ENCODE data around the gene SPATA13.

Gene SPATA13

DNA sequence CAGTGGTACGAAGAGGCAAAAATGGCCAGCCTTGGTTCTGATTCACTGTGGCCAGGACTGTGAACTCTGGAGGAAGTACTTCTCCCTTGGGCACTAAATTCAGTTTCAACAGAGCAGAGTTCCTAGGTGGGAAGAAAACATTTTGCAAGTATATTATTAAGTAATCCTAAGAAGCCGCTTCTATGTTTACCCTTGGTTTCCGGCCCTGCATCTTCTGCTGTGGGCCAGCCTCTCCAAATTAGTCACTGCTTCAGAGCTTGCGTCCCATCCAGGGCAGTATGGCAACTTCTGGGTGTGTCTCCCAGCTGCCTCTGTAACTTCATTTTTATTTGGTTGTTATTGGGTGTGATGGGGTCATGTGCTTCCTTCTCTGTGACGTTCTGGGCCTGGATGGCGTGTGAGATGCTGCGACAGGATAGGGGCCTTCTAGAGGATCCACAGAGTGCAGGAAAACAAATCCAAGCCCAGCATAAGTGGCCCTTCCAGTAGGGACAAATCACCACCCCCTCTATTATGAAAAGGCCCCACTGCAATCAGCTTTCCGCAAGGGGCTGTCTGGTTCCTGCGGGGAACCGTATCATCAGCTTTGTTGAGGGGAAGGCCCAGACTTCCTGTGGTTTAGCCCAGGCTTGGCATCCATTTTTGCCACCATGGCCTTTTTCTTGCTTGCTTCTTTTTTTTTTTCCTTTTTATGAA, 93.8 kb downstream of the SPATA13 start:
- no peak overlapping the region for H3K4me3 ChIP-seq (ENCODE audit: low read depth, low read length)
- TF ChIP-seq CTCF (IDR thresholded peaks at IDR 0.05; ENCODE audit: low read depth, low read length), result no peak

DNA sequence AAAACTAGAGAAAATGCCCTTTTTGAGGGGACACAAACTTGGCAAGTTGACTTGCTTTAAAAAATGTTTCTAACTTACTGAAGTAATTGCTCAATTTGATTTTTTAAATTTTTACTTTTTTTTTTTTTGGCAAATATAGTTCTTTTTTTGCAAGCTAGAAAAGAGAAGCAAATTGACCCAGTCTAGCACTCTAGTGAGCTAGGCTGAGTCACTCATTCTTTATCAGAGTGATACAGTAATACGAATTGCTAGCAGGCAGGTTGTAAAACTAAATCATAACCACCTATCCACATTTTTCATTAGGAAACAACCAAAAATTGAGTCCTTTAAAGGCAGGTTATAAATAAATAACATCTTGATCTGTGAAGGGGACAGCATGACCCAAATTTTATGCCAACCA, 97.0 kb downstream of the SPATA13 start:
- H3K4me3 ChIP-seq (ENCODE audit: low read depth, low read length), result no peak overlapping the region
- TF ChIP-seq CTCF (IDR thresholded peaks at IDR 0.05; ENCODE audit: low read depth, low read length), result no peak

DNA sequence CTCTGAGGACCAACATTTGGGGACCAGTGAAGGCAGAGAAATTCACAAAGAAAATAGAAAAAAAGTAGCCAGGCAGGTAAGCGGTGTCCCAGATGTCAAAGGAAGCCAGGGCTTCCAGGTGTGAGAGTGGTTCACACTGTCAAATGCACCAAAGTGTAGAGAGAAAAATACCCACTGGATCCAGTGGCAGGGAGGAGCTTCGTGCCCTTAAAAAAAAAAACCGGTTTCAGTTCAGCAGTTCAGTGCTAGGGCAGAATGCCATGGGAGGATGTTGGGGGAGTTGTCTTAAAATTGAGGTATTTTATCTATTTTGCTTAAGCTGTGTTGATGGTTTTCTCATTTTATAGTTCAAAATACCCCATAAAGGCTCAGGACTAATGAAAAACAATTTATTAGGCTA, 101.0 kb downstream of the SPATA13 start:
- TF ChIP-seq CTCF (IDR thresholded peaks at IDR 0.05; ENCODE audit: low read depth, low read length), result no peak
- no peak overlapping the region for H3K4me3 ChIP-seq (ENCODE audit: low read depth, low read length)

DNA sequence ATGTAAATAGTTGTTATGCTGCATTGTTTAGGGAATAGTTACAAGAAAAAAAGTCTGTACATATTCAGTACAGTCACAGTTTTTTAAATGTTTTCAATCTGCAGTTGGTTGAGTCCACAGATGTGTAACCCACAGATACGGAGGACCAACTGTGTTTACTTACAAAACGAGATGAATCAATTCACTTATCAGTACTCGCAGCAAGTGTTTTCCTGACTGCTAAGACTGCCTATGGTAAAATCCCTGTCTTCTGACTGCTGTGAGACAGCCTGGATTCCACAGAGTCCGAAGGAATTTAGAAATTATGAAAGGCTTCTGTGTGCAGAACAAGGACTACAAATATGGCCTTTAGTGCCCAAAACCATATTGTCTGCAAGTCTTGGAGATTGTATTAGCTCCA, 103.1 kb downstream of the SPATA13 start:
- no peak overlapping the region for H3K4me3 ChIP-seq (ENCODE audit: low read depth, low read length)
- TF ChIP-seq CTCF (IDR thresholded peaks at IDR 0.05; ENCODE audit: low read depth, low read length), result no peak

DNA sequence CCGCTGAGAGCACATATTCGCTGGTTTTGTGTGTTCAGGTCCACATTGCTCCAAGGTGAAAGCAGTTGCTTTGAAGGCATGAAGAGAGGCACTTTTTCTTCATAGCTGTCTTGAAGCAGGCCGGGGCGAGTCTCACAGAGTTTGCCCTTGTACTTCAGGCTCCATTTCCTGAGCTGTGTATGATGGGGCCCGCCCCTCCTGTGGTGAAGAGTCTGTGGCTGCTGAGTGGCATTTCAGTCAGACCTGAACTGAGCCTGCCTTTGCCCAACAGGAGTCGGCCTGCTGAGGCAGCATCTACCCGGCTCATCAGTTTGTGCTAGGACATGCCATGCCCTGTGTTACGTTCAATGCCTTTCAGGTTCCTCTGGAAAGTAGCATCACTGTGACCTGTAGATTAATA, 104.5 kb downstream of the SPATA13 start:
- TF ChIP-seq CTCF (IDR thresholded peaks at IDR 0.05; ENCODE audit: low read depth, low read length), result no peak
- no peak overlapping the region for H3K4me3 ChIP-seq (ENCODE audit: low read depth, low read length)

DNA sequence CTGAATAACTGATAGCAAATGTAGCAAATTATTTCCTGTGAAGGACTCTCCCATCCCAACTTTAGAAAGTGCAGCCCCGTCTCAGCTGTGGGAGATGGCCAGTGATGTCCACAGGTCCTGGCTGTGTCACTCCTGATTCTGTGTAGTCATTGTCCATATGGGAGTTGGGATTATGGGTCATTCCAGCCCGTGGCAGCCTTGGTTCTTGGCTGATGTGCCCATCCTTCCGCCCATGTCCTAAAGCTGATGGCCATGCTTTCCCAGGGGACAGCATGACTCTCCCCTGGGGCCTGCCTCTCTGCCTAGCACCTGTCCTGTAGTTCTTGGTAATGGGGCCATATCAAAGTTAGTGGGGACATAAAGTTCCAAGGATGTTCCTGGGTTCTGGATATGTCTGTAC, 104.9 kb downstream of the SPATA13 start:
- no peak overlapping the region for H3K4me3 ChIP-seq (ENCODE audit: low read depth, low read length)
- no peak for TF ChIP-seq CTCF (IDR thresholded peaks at IDR 0.05; ENCODE audit: low read depth, low read length)

DNA sequence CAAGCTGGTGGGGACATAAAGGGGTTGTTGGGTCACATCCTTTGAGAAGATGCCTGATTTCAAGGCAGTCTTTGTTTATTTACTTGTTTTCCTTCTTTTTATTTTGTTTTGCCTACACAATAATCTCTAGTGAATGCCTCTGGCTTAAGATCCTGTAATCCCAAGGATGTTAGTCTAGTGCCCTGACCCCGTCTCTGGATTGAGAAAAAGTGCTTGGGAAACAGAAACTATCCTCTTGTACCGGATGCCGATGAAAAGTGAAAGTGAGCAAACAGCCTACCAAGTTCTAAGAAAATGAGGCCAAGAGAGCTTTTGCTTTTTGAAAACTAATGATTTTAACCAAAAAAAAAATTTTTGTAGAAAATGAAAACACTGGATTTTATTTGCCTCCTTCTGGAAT, 106.8 kb downstream of the SPATA13 start:
- TF ChIP-seq CTCF (IDR thresholded peaks at IDR 0.05; ENCODE audit: low read depth, low read length), result no peak
- no peak overlapping the region for H3K4me3 ChIP-seq (ENCODE audit: low read depth, low read length)
